ENCODE results near the gene ROR1. TPM values are rescaled to one million over a fixed set of nuclear protein-coding genes. Genes with fewer than 3 reads are reported as not detected.

ROR1 gene
- total and polyA plus RNA-seq, 2 donors (not counting 1 experiment from before 2014, with no cell fraction given) = 0.46 to 16.0 TPM

DNA sequence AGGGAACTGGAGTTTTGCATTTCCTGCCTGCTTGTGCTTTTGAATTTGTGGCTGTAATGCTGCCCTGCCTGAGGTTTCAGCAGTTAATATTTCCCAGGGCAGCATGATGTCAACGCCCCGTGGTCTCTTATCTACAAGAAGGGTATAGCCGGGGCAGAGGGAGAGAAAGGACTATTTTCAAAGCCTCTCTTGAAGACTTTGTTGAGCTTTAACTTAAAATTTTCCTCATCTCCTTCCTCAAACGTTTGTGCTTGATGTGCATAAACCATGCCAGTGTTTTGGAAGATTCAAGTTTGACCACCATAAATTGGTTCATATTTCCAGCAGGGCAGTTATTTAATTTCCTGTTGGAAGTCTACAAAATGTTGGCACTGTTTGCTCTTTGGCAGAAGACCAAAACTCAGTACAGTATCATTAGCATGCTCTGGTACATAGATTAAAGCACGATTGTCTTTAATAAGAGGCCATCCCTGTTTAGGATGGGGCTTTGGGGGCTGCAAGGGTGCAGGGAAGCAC is 43.4 kb downstream of the ROR1 start:
- Histone ChIP-seq H3K27ac (ENCODE audit: low read length in 2 of 2) (no peak overlapping the region), H3K9me3 (ENCODE audit: control extremely low read depth in 1 of 3, control insufficient read depth in 2 of 3, insufficient read depth in 1 of 3, low read length in 2 of 3) (no peaks in the 10 kb centered on the region), H4K20me1 (ENCODE audit: control insufficient read depth, insufficient read depth, low read length, poor library complexity, severe bottlenecking) (no peaks in the 10 kb centered on the region), H3K79me2 (ENCODE audit: control insufficient read depth, insufficient read depth, low read length) (peaks cover 4% of the 10 kb centered on the region), H3K9ac (ENCODE audit: low read length) (no peak overlapping the region), H3K4me3 (ENCODE audit: control extremely low read depth in 1 of 5, extremely low read depth in 1 of 5, insufficient read depth in 1 of 5, low read depth in 2 of 5, low read length in 4 of 5) (no peak overlapping the region), H3K36me3 (replicated peaks in 1 of 2; ENCODE audit: control extremely low read depth in 1 of 2, control insufficient read depth in 1 of 2, extremely low read depth in 1 of 2, insufficient read depth in 2 of 2, low read length in 1 of 2) (no peaks in the 10 kb centered on the region), H3K27me3 (replicated peaks in 1 of 4; ENCODE audit: control extremely low read depth in 1 of 4, control insufficient read depth in 3 of 4, insufficient read depth in 4 of 4, low read length in 3 of 4) (no peaks in the 10 kb centered on the region), H2AFZ (ENCODE audit: insufficient read depth, low read depth, low read length, poor library complexity, severe bottlenecking) (no peak overlapping the region), H3K4me1 (ENCODE audit: control insufficient read depth in 2 of 2, insufficient read depth in 2 of 2, low read length in 2 of 2) (no peaks in the 10 kb centered on the region), H3K4me2 (replicated peaks; ENCODE audit: low read depth, low read length, poor library complexity, severe bottlenecking) (no peak overlapping the region)
- WGBS (ENCODE audit: insufficient coverage) = 51% methylated on average over 3 of the region's 5 CpGs
- Mint-ChIP-seq H3K4me1 (peaks cover 2% of the 10 kb centered on the region), H3K27me3 (peaks cover 11% of the 10 kb centered on the region), H3K4me3 (no peak overlapping the region), H3K27ac (no peak overlapping the region), H3K9me3 (ENCODE audit: insufficient read depth) (peaks cover 5% of the 10 kb centered on the region)
- intact Hi-C loops (cut with micrococcal nuclease) = no loop called here
- ChIA-PET POLR2A (no interaction called here), CTCF (no interaction called here)
- no peak for DNase-seq
- ATAC-seq (ENCODE audit: low read depth) = no peak
- no peak for TF ChIP-seq CTCF (IDR thresholded peaks at IDR 0.05)
- no peak for TF ChIP-seq EZH2 (IDR thresholded peaks at IDR 0.05; ENCODE audit: borderline replicate concordance, insufficient read depth, low read depth, low read length, poor library complexity, severe bottlenecking)

DNA sequence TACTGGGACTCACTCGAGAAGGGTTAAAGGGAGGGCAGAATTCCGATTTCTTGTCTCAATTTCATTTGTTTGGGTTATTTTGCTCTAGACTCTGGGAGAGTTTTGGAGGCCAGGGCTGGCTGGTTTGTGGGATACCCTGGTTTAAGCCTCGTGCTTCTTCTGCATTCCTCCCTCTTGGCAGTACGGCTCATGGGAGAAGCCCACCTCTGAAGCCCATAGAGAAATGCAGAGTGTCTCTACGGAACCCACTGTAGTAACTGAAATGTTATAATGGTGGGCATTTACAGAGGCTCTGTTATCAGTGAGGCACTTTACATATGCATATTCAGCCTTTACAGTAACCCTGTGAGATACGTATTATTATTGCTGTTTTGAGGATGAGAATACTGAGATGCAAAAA is 43.9 kb downstream of the ROR1 start:
- H3K4me2 ChIP-seq (replicated peaks; ENCODE audit: low read depth, low read length, poor library complexity, severe bottlenecking) = no peak overlapping the region

More for the DNA sequence above, 43.9 kb downstream of the ROR1 start:
- Histone ChIP-seq H3K9me3 (ENCODE audit: control extremely low read depth in 1 of 3, control insufficient read depth in 2 of 3, insufficient read depth in 1 of 3, low read length in 2 of 3) (no peaks in the 10 kb centered on the region), H2AFZ (ENCODE audit: insufficient read depth, low read depth, low read length, poor library complexity, severe bottlenecking) (no peak overlapping the region), H4K20me1 (ENCODE audit: control insufficient read depth, insufficient read depth, low read length, poor library complexity, severe bottlenecking) (no peaks in the 10 kb centered on the region), H3K79me2 (ENCODE audit: control insufficient read depth, insufficient read depth, low read length) (peaks cover 4% of the 10 kb centered on the region), H3K27ac (ENCODE audit: low read length in 2 of 2) (no peak overlapping the region), H3K4me3 (ENCODE audit: control extremely low read depth in 1 of 5, extremely low read depth in 1 of 5, insufficient read depth in 1 of 5, low read depth in 2 of 5, low read length in 4 of 5) (no peak overlapping the region), H3K36me3 (replicated peaks in 1 of 2; ENCODE audit: control extremely low read depth in 1 of 2, control insufficient read depth in 1 of 2, extremely low read depth in 1 of 2, insufficient read depth in 2 of 2, low read length in 1 of 2) (no peaks in the 10 kb centered on the region), H3K9ac (ENCODE audit: low read length) (no peak overlapping the region), H3K4me1 (ENCODE audit: control insufficient read depth in 2 of 2, insufficient read depth in 2 of 2, low read length in 2 of 2) (no peaks in the 10 kb centered on the region), H3K27me3 (replicated peaks in 1 of 4; ENCODE audit: control extremely low read depth in 1 of 4, control insufficient read depth in 3 of 4, insufficient read depth in 4 of 4, low read length in 3 of 4) (no peaks in the 10 kb centered on the region)
- H3K27me3 Mint-ChIP-seq = peaks cover 11% of the 10 kb centered on the region
- 83% methylated on average over 3 of the region's 6 CpGs for WGBS (ENCODE audit: insufficient coverage)
- CTCF ChIA-PET = no interaction called here
- intact Hi-C loops (cut with micrococcal nuclease) = no loop called here
- no peak for ATAC-seq (ENCODE audit: low read depth)
- H3K4me3 Mint-ChIP-seq = no peak overlapping the region
- H3K9me3 Mint-ChIP-seq (ENCODE audit: insufficient read depth) = peaks cover 5% of the 10 kb centered on the region
- DNase-seq = no peak
- TF ChIP-seq EZH2 (IDR thresholded peaks at IDR 0.05; ENCODE audit: borderline replicate concordance, insufficient read depth, low read depth, low read length, poor library complexity, severe bottlenecking) (no peak), CTCF (IDR thresholded peaks at IDR 0.05) (no peak)
- POLR2A ChIA-PET = no interaction called here
- peaks cover 2% of the 10 kb centered on the region for H3K4me1 Mint-ChIP-seq
- no peak overlapping the region for H3K27ac Mint-ChIP-seq
